Nephron progenitor cell (in vitro differentiated cells): ENCODE measurements around the gene FGF21.

Experiments used
- DNase-seq: peaks from one replicate; pipeline ENCODE4 v3.0.0; 2021
- H3K27ac Mint-ChIP-seq: 2 replicates; pipeline ENCODE4 v1.8.0; 2021; ENCODE audit warnings: mild to moderate bottlenecking, moderate library complexity, mixed read lengths
- H3K27me3 Mint-ChIP-seq: 2 replicates; pipeline ENCODE4 v1.8.0; 2021; ENCODE audit warnings: mild to moderate bottlenecking, low read depth, mixed read lengths; ENCODE audit not compliant: poor library complexity
- H3K36me3 Mint-ChIP-seq: 2 replicates; pipeline ENCODE4 v1.8.0; 2021; ENCODE audit warnings: low read depth, mixed read lengths
- H3K4me1 Mint-ChIP-seq: 2 replicates; pipeline ENCODE4 v1.8.0; 2021; ENCODE audit warnings: mixed read lengths
- H3K4me3 Mint-ChIP-seq: 2 replicates; pipeline ENCODE4 v1.8.0; 2021; ENCODE audit warnings: mild to moderate bottlenecking, moderate library complexity, mixed read lengths
- H3K9me3 Mint-ChIP-seq: 2 replicates; pipeline ENCODE4 v1.8.0; 2021; ENCODE audit warnings: mild to moderate bottlenecking, moderate library complexity, mixed read lengths
- CTCF ChIP-seq: fragments of 200-600 bp; sonication (generic); IDR thresholded peaks from 2 replicates; pipeline ENCODE4 v1.5.0; 2021; ENCODE audit warnings: antibody characterized with exemption

FGF21 gene

GRCh38 chr19:48750351-48750750 lies 5.0 kb upstream of the FGF21 start:
- no peak overlapping the region for H3K4me3 Mint-ChIP-seq
- H3K27ac Mint-ChIP-seq: no peak overlapping the region
- no peaks in the 10 kb centered on the region for H3K36me3 Mint-ChIP-seq
- no peak for TF ChIP-seq CTCF
- peaks cover 13% of the 10 kb centered on the region for H3K9me3 Mint-ChIP-seq
- H3K4me1 Mint-ChIP-seq: peaks cover 39% of the 10 kb centered on the region
- H3K27me3 Mint-ChIP-seq: peaks cover 49% of the 10 kb centered on the region
- DNase-seq: no peak

- no peak for TF ChIP-seq CTCF
- Mint-ChIP-seq H3K4me1 (peaks cover 39% of the 10 kb centered on the region), H3K36me3 (no peaks in the 10 kb centered on the region), H3K27me3 (peaks cover 49% of the 10 kb centered on the region), H3K27ac (no peak overlapping the region), H3K9me3 (peaks cover 8% of the 10 kb centered on the region), H3K4me3 (peak overlapping the region; percentile 88)
- DNase-seq: no peak
Measured at GRCh38 chr19:48750771-48751504, 4.4 kb upstream of the FGF21 start.

GRCh38 chr19:48751845-48752495 lies 3.4 kb upstream of the FGF21 start:
- Mint-ChIP-seq H3K9me3 (no peaks in the 10 kb centered on the region), H3K4me3 (peak overlapping the region; percentile 88), H3K27me3 (peaks cover 49% of the 10 kb centered on the region), H3K4me1 (peaks cover 39% of the 10 kb centered on the region), H3K27ac (no peak overlapping the region), H3K36me3 (no peaks in the 10 kb centered on the region)
- no peak for DNase-seq
- no peak for TF ChIP-seq CTCF

GRCh38 chr19:48752496-48753365 lies 2.6 kb upstream of the FGF21 start, which contains the start of gene FUT1:
FUT1 (minus strand) TSS chr19:48752641; CDS start chr19:48751281, 1,360 bp downstream.
- DNase-seq: peak; percentile 70
- Mint-ChIP-seq H3K4me1 (peaks cover 37% of the 10 kb centered on the region), H3K9me3 (no peaks in the 10 kb centered on the region), H3K36me3 (no peaks in the 10 kb centered on the region), H3K27ac (no peak within 1 kb of the TSS), H3K4me3 (peak within 1 kb of the TSS; percentile 88), H3K27me3 (peaks cover 49% of the 10 kb centered on the region)
- TF ChIP-seq CTCF: peak; percentile 26

- H3K36me3 Mint-ChIP-seq: no peaks in the 10 kb centered on the region
- no peak overlapping the region for H3K27ac Mint-ChIP-seq
- no peak overlapping the region for H3K4me3 Mint-ChIP-seq
- peaks cover 40% of the 10 kb centered on the region for H3K27me3 Mint-ChIP-seq
- peaks cover 31% of the 10 kb centered on the region for H3K4me1 Mint-ChIP-seq
- TF ChIP-seq CTCF: no peak
- no peak for DNase-seq
- H3K9me3 Mint-ChIP-seq: no peaks in the 10 kb centered on the region
Measured at GRCh38 chr19:48755787-48756186, 463 bp downstream of the FGF21 start.
